ENCODE results near the gene JMY.
"Not testable (repeated sequence)": the region's sequence is repeated elsewhere in the genome, so short reads cannot be mapped to it uniquely, and the experiment has no call there.

Gene JMY

DNA sequence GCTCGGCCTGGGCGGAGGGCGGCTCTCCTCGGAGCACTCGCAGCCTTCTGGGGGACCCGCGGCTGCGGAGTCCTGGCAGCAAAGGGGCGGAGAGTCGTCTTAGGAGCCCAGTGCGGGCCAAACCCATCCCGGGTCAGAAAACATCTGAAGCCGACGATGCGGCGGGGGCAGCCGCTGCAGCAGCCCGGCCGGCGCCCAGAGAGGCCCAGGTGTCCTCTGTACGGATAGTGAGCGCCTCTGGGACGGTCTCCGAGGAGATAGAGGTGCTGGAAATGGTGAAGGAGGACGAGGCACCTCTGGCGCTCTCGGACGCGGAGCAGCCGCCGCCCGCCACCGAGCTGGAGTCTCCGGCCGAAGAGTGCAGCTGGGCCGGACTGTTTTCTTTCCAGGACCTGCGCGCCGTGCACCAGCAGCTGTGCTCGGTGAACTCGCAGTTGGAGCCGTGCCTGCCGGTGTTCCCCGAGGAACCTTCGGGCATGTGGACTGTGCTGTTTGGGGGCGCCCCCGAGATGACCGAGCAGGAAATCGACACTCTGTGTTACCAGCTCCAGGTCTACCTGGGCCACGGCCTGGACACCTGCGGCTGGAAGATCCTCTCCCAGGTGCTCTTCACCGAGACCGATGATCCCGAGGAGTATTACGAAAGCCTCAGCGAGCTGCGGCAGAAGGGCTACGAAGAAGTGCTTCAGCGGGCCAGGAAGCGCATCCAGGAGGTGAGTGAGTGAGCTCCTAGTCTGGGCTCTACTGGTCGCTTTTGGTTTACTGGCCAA is 1.2 kb downstream of the JMY start:
- DNase-seq = peak; percentile 62

DNA sequence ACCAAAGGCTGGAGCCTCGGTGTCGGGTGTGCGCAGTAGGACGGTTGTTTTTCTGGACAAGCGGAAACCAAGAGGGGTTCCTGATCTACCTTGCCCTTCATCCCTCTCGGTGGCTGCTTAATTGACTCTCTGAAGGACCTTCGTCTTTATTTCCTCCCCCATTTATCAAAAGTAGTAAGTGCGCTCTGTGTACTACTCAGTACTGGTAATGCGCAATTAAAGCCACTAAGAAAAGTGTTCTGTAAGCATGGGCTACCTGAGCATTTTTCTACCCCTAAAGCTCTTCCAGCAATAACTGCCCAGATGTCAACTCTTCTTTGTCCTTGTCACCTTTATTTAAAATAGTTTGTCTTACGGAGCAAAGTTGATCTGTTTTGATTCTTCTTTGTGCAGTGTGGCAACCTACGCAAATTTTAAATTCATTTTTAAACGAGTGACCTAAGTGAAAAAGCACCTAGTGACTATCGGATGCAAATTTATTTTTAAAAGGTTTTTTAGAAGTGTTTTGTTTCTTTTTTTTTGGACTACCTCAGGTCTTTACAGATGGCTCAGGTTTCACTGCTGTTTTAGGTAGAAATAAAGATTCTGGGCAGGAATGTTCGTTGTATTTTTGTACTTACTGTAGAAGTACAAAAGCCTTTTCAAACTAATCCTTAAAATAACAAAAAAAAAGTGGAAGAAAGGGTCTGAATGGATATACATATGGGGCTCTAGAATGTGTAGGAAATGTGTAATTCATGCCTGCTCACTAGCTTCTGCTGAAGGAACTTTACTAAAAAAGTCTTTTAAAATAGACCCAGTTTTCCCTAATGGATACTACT is 2.0 kb downstream of the JMY start:
- DNase-seq = no peak

DNA sequence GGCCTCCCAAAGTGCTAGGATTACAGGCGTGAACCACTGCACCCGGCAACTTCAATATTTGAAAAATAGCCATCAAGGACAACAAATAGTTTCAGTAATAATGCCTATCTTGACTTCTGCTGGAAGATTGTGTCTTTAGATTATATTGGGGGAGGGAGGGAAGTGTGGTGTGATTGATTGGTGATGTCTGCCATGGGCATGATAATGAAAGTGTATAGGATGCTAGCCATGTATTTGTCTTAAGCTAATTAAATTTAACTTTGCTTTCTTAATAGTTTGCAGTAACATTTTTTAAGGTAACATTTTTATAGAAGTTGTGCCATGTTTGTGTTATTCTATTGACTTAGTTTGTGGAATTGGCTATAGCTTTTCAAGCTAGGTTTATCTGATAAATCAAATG is 4.6 kb downstream of the JMY start:
- no peak for DNase-seq

DNA sequence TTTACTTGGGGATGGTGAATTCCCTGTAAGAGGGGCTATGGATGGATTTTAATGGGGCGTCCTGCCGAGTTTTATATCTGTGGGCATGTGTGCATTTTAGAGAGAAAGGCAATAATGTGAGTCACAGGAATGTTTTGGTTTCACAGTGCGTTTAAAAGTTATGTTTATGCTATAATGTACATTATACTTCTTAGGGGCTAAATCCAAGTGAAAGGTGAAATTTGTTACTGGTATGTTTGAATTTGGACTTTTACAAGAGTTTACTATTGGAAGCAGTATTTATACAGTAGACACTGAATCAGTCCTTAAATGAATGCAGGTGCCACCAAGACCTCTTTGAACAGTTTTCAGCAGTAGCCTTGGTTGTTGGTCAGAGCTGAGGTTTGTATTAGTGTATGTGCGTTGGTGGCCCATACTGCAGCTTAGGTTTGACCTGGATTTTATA is 5.6 kb downstream of the JMY start:
- no peak for DNase-seq

DNA sequence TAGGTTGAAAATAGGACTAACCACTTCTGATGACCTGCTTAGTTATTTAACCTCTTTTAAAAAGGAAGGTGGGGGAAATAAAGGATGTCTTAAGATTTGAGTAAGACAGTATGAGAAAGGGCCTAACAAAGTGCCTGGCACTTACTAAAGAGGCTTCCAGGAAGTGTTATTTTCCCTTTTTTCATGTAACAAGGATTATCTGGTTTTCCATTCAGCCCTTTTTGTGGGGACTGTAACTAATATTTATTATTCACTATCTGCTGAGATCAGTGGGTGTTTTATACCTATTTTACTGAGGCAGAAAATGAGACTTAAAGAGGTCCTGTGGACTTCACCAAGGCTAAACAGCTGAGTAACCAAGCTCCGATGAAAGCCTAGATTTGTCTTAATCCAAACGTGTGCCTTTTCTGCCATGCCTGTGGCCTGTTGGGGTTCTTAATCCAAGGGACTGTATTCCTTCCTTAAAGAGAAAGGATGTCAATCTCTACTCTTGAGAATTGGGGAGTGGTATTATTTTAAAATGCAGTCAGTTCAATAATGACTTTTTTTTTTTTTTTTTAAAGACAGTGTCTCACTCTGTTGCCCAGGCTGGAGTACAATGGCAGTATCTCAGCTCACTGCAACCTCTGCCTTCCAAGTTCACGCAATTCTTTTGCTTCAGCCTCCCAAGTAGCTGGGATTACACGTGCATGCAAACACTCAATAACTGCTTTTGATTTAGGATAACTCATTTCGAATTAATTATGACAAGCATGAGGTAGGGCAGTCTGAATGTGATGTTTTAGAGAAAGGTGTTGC is 6.5 kb downstream of the JMY start:
- no peak for DNase-seq

DNA sequence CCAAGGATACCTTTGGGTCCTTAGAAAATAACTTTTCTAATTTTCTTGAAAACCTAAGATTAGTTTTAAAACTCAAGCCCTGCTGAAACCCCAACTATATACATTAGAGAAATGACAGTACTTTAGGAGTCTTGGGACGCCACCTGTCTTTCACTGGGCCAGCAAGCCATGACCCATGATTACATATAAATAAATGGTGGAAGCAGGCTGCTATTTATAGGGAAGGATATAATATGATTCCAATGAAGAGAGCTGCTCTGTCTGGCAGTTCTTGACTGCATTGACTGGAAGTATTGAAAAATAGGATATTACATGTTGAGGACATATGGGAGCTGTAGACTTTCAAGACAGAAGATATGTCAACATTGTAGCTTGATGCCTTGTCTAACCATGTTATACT is 7.3 kb downstream of the JMY start:
- no peak for DNase-seq

DNA sequence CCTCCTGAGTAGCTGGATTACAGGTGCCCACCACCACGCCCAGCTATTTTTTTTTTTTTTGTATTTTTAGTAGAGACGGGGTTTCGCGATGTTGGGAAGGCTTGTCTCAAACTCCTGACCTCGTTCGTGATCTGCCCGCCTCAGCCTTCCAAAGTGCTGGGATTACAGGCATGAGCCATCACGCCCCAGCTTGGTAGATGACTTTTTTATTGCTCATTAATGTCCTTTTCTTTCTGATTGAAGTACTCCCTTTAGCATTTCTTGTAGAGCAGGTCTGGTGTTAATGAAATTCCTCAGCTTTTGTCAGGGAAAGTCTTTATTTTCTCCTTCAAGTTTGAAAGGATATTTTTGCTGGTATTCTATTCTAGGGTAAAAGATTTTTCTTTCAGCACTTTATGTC is 18.1 kb downstream of the JMY start:
- DNase-seq = not testable (repeated sequence)

DNA sequence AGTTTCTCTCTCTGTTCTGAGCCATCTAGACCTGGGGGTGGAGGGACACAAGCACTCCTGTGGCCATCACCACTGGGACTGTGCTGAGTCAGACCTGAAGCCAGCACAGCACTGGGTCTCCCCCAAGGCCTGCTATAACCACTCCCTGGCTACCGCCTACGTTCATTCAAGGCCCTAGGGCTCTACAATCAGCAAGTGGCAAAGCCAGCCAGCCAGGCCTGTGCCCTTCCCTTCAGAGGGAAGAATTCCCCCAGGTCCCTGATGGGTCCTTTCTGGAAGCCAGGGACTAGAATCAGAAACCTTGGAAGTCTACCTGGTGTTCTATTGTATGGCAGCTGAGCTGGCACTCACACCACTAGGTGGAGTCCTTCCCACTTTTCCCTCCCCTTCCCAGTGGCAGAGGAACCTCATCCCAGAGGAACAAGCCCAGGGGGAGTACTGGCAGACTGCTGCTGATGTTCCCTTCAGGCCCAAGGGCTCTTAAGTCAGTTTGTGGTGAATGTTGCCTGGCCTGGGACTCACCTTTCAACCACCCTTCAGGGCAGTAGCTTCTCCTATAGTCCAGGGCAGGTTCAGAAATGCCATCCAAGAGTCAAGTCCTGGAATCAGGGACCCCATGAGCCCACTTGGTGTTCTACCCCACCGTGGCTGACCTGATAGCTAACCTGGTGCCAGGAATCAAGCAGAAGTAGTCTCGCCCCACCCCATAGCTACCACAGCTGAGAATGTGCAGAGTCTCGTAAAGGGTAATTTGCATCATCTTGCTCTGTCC is 20.0 kb downstream of the JMY start:
- no peak for DNase-seq

DNA sequence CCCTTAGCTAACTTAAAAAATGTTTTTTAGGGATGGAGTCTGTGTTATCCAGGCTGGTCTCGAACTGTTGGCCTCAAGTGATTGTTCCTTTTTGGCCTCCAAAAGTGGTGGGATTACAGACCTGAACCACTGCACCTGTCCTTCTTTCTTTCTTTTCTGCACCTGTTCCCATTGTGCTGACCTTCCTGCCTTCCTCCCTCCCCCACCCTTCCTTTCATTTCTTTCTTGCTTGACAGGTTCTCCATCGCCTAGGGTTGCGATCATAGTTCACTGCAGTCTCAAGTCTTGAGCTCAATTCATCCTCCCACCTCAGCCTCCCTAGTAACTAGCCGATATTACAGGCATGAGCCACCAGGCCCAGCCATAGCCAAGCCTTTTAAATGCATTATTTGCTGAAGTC is 20.6 kb downstream of the JMY start:
- no peak for DNase-seq

DNA sequence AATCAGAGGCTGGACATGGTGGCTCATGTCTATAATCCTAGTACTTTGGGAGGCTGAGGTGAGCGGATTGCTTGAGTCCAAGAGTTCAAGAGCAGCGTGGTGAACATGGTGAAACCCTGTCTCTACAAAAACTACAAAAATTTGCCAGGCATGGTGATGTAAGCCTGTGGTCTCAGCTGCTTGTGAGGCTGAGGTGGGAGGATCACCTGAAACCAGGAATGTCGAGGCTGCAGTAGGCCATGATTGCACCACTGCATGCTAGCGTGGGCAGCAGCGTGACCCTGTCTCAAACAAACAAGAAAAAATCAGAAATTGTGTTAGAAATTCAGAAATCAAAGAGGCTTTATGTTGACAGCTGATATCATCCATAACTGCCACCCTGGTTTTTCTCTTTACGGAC is 21.4 kb downstream of the JMY start:
- no peak for DNase-seq

DNA sequence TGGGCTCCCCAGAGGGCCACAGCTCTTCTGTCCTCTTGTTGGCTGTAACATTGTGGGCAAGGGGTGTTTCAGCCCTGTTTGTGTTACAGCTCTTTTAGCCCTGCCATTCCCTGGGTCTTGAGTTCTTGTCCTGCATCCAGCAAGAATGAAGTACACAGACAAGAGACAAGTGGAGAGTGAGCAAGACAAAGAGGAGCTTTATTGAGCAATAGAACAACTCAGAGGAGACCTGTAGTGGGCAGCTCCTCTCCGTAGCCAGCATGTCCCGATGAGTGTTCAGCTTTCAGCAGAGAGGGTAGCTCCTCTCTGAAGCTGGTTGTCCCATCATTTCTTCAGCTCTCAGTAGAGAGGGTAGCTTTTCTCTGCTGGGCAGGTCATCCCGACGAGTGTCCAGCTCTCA is 22.9 kb downstream of the JMY start:
- no peak for DNase-seq

DNA sequence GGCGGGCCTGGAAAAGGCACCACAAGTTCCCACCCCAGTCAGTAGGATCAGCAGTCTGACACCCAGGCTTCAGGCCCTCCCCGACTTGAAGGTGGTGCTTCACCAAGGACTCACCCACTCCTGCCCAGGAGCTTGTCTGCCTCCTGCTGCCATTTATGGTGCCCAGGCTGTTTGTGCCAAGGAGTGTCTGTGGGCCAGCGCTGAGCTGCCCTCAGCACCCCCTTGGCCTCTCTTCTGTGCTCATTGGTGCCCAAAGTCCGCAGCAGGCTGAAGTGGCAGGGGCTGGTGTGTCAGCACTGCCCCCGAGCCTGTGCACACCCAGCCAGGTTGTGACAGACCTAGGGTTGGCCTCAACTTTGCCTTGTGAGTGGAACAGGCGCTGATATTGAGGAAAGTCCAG is 23.5 kb downstream of the JMY start:
- no peak for DNase-seq

DNA sequence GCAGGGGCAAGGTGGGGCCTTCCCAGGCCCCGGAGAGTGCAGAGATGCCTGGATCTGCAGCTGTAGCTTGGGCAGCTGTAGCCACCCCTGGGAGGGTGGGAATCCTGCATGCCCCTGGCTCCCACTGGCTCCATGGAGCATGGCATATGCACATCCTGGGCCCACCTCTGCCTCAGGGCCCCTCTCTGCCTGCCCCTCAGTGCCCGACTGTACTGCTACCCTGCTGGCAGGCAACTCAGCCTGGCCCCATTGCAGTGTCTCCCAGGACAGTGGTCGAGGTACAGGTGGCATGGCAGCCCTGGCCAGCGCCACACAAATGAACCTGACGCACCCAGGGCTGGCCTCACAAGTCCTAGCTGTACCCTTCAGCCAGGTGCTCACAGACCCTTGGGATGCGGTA is 23.9 kb downstream of the JMY start:
- no peak for DNase-seq

DNA sequence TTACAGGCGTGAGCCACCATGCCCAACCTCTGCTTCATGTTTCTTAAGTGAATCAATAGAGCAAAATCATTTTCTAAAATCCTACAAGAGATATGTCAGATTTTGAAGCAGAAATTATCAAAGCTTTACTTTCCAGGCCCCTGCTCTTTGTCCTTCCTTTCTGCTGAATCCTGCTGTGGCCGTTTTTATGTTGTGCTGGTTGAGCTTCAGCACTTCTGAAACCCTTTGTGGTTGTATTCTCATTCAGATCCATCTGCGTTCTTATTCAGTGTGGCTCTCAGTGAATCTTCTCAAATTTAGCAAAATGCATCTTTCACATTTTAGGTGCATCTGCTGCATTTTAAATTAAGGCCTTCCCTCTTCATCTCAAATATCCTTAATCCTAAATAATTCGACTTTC is 26.0 kb downstream of the JMY start:
- DNase-seq = no peak

DNA sequence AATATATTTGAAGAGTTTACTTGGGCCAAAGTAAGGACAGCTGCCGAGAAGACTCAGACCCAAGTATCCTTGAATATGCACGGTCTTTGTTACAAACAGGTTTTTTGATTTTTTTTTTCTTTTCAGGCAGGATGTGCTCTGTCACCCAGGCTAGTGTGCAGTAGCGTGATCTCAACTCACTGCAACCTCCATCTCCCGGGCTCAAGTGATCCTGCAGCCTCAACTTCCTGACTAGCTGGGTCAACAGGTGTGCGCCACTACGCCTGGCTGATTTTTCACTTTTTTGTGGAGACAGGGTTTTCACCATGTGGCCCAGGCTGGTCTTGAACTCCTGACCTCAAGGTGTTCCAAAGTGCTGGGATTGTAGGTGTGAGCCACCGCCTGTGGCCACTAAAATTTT is 27.4 kb downstream of the JMY start:
- DNase-seq = no peak

DNA sequence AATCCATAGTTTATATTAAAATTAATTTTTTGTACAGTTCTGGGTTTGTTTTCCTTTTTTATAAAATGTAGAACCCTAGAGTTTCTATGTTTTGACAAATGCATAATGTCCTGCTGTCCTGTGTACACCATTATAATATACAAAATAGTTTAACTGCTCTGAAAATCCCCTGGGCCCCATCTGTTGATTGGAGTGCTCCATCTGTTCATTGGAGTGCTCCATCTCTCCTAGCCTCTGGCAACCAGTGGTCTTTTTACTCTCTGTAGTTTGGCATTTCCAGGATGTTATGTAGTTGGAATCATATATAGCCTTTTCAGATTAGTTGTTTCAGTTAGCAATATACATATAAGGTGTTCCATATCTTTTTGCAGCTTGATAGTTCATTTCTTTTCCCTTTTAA is 31.2 kb downstream of the JMY start:
- no peak for DNase-seq

DNA sequence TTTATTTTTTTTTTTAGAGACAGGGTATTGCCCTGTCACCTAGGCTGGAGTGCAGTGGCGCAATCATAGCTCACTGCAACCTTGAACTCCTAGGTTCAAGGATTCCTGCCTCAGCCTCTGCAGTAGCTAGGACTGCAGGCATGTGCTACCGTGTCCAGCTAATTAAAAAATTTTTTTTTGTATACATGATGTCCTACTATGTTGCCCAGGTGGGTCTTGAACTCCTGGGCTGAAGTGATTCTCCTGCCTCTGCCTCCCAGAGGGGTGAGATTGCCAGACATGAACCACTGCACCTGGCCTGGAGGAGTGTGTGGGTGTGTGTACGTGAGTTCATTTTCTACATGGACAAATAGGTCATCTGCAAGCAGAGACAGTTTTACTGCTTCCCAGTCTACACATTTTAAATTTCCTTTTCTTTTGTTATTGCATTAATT is 33.8 kb downstream of the JMY start:
- no peak for DNase-seq

DNA sequence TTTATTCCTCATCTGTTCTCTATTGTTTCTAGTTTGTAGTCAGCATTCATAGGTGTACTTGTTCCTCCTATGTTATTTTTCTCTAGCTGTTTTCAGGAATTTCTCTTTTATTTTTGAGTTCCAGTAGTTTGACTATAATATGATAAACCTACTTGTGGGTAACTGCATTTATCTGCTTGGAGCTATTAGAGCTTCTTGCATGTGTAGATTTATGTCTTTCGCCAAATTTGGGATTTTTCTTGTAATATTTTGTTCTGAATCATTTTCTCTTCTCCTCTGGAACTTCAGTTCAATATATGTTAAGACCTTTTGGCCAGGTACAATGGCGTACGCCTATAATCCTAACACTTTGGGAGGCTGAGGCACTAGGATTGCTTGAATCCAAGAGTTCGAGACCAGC is 37.4 kb downstream of the JMY start:
- no peak for DNase-seq

DNA sequence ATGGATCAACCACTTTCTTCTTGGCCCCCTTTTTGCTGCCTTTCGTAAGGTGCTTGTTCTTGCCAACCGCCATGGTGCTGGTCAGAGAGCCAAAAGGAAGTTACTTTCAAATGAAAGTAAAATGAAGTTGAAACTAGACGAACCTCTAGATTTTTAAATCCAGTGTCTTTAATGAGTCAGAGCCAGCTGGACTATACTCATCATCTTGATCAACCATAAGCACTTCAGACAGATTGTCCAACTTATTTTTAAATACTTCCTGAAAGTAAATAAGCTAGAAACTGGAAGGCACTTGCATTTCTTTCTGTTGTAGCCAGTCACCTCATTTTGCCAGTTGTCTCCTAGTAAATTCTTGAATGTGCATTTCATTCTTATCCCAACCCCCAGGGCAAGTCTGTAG is 48.9 kb downstream of the JMY start:
- no peak for DNase-seq

DNA sequence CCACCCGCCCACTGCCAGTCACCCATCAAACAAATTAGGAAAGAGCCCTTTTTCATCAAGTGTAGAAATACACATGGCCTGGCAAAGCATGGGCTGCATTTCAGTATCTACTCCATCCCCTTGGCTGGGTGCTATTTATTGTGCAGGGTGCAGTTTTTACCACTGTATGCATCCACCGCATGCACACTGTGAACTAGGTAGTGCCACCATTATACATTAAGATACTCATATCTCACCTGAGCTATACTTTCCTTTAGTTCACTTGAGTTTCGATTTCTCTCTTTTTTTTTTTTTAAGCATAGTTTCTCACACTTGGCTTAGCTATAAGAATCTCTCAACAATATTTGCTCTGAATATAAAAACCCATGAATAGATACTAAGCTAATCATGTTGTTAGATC is 49.4 kb downstream of the JMY start:
- DNase-seq = no peak

DNA sequence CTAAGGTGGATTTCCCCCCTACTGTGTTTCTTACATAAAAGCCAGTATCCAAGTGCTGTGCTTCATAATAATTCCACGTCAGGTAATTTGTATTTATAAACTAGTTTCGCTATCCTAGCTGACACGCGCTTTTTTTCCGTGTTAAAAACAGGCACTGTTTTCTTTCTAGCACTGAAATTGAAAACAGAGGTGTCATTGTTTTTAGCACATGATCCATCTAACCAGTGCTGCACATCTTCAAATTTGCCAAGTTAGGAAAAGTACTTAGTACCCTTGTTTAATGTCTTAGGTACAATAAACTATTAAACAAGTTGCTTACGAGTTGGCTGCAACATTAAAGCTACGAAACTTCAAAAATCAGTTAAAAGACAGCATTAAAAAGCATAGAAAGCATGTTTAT is 49.9 kb downstream of the JMY start:
- no peak for DNase-seq

DNA sequence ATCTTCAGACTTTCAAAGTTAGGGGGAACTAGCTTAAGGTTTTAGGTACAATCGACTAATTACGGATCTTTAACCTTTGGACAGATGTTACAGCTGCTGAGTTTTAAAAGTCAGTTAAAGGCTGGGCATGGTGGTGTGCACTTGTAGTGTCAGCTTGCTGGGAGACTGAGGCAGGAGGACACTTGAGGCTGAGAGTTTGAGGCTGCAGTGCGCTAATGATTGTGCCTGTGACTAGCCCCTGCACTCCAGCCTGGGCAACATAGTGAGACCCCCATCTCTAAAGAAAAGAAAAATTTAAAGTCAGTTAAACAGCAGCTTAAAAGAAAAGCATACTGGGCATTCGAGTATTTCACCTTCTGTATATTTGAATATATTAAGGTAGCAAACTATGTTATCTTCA is 51.4 kb downstream of the JMY start:
- DNase-seq = no peak

DNA sequence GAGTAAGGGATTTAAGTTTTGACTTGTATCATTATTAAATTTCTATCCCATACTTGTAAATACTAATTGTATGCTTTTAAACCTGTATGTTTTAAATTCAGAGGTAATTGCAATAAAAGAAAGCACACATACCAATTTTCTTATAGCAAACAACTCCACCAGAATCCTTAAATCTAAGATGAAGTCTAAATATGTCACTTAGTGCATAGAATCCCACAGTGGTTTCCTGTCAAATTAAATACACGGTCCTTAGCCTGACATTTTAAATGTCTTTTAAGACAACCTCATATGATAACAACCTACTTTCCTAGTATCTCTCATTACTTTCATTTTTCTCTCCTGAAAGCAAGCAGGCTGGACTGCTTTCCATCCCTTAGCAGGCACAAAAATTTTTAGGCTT is 52.0 kb downstream of the JMY start:
- DNase-seq = no peak

All from right forelimb (tissue), 1 donor.